D721Med (cell line): Measurements from ENCODE around the gene ADIPOR2.

Experiments used
- DNase-seq: peaks from one replicate; pipeline ENCODE4 v3.0.0; 2011; ENCODE audit warnings: low spot score; ENCODE audit not compliant: insufficient read length
- FAIRE-seq: peaks from 2 replicates; lab custom pipeline; 2011; peaks lifted over from hg19 to GRCh38; lab: Jason Lieb, UNC
- TF ChIP-seq, protein P1 (sequence below): IDR thresholded peaks from 2 replicates; pipeline ENCODE4 v1.5.1; 2012; ENCODE audit warnings: mild to moderate bottlenecking, control low read depth; ENCODE audit not compliant: insufficient read depth; ENCODE audit errors: missing control alignments

The ADIPOR2 gene

GRCh38 chr12:1779783-1780182 lies 88.9 kb downstream of the ADIPOR2 start:
- TF ChIP-seq, protein P1, sequence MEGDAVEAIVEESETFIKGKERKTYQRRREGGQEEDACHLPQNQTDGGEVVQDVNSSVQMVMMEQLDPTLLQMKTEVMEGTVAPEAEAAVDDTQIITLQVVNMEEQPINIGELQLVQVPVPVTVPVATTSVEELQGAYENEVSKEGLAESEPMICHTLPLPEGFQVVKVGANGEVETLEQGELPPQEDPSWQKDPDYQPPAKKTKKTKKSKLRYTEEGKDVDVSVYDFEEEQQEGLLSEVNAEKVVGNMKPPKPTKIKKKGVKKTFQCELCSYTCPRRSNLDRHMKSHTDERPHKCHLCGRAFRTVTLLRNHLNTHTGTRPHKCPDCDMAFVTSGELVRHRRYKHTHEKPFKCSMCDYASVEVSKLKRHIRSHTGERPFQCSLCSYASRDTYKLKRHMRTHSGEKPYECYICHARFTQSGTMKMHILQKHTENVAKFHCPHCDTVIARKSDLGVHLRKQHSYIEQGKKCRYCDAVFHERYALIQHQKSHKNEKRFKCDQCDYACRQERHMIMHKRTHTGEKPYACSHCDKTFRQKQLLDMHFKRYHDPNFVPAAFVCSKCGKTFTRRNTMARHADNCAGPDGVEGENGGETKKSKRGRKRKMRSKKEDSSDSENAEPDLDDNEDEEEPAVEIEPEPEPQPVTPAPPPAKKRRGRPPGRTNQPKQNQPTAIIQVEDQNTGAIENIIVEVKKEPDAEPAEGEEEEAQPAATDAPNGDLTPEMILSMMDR = no peak
- DNase-seq = no peak
- no peak for FAIRE-seq

DNA sequence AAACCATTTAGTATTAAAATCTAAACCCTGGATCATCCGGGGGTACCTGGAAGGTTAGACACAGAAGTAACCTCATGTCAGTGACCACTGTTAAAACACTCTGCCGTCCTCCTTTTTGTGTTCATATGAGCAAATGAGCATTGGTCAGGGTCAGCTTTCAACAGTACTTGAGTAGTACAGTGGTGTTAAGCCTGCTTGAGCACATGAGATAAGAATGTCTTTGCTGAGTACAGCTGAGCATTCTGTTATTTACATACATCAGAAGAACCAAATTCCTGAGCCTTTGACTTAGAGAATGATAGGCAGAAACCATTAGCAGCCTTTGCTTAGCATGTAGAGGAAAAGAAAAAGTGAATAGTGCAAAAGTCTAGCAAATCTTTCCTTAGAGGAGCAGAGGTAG lies 90.9 kb downstream of the ADIPOR2 start:
- DNase-seq (no peak), FAIRE-seq (no peak)
- TF ChIP-seq, protein P1 = no peak

- no peak for DNase-seq
- TF ChIP-seq, protein P1 = no peak
- no peak for FAIRE-seq
Observed at GRCh38 chr12:1782215-1782614, 91.3 kb downstream of the ADIPOR2 start.

DNA sequence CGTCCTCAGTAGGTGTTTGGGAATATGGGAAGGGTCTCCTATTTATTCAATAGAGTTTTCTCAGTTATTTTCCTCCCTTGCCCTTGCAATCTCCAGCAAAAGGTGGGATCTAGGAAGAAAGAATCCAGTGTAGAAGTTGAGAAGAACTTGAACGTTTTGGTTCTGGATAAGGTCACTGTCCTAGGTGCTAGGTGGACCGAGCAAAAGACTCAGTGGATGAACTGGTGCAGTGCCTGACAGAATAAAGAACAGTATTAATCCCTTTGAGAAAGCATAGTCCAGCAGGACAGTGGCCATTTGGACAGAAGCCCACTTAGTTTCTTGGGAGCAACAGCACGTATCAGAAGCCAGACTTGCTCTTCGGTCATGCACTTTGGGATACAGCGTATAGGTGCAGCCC lies 96.8 kb downstream of the ADIPOR2 start:
- DNase-seq (no peak), FAIRE-seq (no peak)
- TF ChIP-seq, protein P1 = no peak

DNA sequence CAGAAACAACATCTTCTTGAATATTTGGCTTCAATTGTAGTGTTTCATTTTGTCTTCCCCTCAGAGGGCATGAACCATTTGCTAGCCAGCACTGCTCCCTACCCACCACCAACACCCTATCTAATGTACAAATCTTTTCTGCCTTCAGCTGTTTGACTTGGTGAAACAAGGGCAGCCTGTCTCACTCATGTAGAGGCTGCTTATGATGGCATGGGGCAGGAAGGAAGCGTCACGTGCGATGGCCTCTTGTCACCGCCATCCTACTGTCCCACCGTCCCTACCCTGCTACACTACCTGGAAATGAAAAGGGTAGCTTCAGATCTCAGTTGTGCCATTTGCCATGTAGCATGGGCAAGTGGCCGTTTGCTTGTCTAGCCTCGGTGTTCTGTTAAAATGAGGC lies 99.6 kb downstream of the ADIPOR2 start:
- FAIRE-seq (no peak), DNase-seq (no peak)
- TF ChIP-seq, protein P1 = no peak

- peak; percentile 67 for FAIRE-seq
- TF ChIP-seq, protein P1 = peak; percentile 86
- DNase-seq = peak; percentile 78
Observed at GRCh38 chr12:1791104-1791841, 100.4 kb downstream of the ADIPOR2 start.

- FAIRE-seq = no peak
- DNase-seq = no peak
- TF ChIP-seq, protein P1 = no peak
Observed at GRCh38 chr12:1792406-1792805, 101.5 kb downstream of the ADIPOR2 start.
